GM19397 (cell line): ENCODE measurements around the gene OPCML.

ENCODE experiments used
- ATAC-seq: cut with Tn5 transposase; IDR thresholded peaks from one replicate; pipeline ENCODE4 v1.9.1; 2021; ENCODE audit warnings: mild to moderate bottlenecking, moderate library complexity; ENCODE audit not compliant: unreplicated experiment

The OPCML gene

GRCh38 chr11:133504906-133505305 lies 27.4 kb downstream of the OPCML start:
- no peak for ATAC-seq

GRCh38 chr11:133503776-133504175 lies 28.5 kb downstream of the OPCML start:
- no peak for ATAC-seq

GRCh38 chr11:133503236-133503635 lies 29.1 kb downstream of the OPCML start:
- ATAC-seq = no peak

GRCh38 chr11:133501643-133502539 lies 30.4 kb downstream of the OPCML start:
- no peak for ATAC-seq

GRCh38 chr11:133500936-133501335 lies 31.4 kb downstream of the OPCML start:
- no peak for ATAC-seq

GRCh38 chr11:133500435-133500834 lies 31.9 kb downstream of the OPCML start:
- ATAC-seq = no peak

GRCh38 chr11:133498969-133499368 lies 33.3 kb downstream of the OPCML start:
- no peak for ATAC-seq

- ATAC-seq = no peak
Measured at GRCh38 chr11:133497477-133498140, 34.7 kb downstream of the OPCML start.

GRCh38 chr11:133492895-133493294 lies 39.4 kb downstream of the OPCML start:
- ATAC-seq = no peak

- no peak for ATAC-seq
Measured at GRCh38 chr11:133491680-133492383, 40.5 kb downstream of the OPCML start.

GRCh38 chr11:133480722-133481121 lies 51.6 kb downstream of the OPCML start:
- ATAC-seq = no peak

GRCh38 chr11:133479209-133479608 lies 53.1 kb downstream of the OPCML start:
- ATAC-seq = no peak

GRCh38 chr11:133477251-133477625 lies 55.1 kb downstream of the OPCML start:
- ATAC-seq = no peak

GRCh38 chr11:133476570-133477250 lies 55.6 kb downstream of the OPCML start:
- no peak for ATAC-seq

- no peak for ATAC-seq
Measured at GRCh38 chr11:133474461-133474860, 57.8 kb downstream of the OPCML start.

- no peak for ATAC-seq
Measured at GRCh38 chr11:133467686-133468085, 64.6 kb downstream of the OPCML start.

- no peak for ATAC-seq
Measured at GRCh38 chr11:133443206-133443747, 89.0 kb downstream of the OPCML start.

- no peak for ATAC-seq
Measured at GRCh38 chr11:133441964-133442660, 90.2 kb downstream of the OPCML start.

GRCh38 chr11:133425992-133426391 lies 106.3 kb downstream of the OPCML start:
- no peak for ATAC-seq

- ATAC-seq = no peak
Measured at GRCh38 chr11:133425245-133425644, 107.1 kb downstream of the OPCML start.
